GM12878 (cell line): ENCODE results near the gene DOLPP1. TPM values are rescaled to one million over a fixed set of nuclear protein-coding genes. Genes with fewer than 3 reads are reported as not detected.

Source experiments
- ATAC-seq: fragments of 200-7000 bp; cut with Tn5 transposase; 3 replicates; pipeline ENCODE4 v1.9.1; 2020; ENCODE audit warnings: mild to moderate bottlenecking, moderate library complexity
- BruUV-seq: library from RNA; stranded (reverse); fragments of 400-500 nt; replicated peaks from 2 replicates; lab custom pipeline; 2021; lab: Mats Ljungman, UMichigan
- CTCF ChIA-PET: fragments of 300-600 bp; sonication (Branson Sonifier 250); formaldehyde crosslinking; extraction: SDS; loops from one replicate; lab custom pipeline; 2021; ENCODE audit warnings: inconsistent platforms; lab: Yijun Ruan, JAX
- POLR2A ChIA-PET: fragments of 350-600 bp; formaldehyde crosslinking; extraction: SDS; loops from one replicate; lab custom pipeline; 2021; ENCODE audit warnings: inconsistent platforms; lab: Charles Lee
- RAD21 ChIA-PET: fragments of 300-600 bp; sonication (Branson Sonifier 250); formaldehyde crosslinking; loops from one replicate; lab custom pipeline; 2023; ENCODE audit warnings: antibody characterized with exemption; ENCODE audit not compliant: unreplicated experiment; lab: Charles Lee
- SMC1A ChIA-PET: fragments of 300-600 bp; sonication (Branson Sonifier 250); formaldehyde crosslinking; loops from one replicate; lab custom pipeline; 2023; ENCODE audit not compliant: unreplicated experiment, uncharacterized antibody; lab: Charles Lee
- DNase-seq: peaks from one replicate; pipeline ENCODE4 v3.0.0-alpha.2; 2011; ENCODE audit warnings: low read depth, low spot score
- FAIRE-seq: peaks from 3 replicates; lab custom pipeline; 2011; peaks lifted over from hg19 to GRCh38; lab: Jason Lieb, UNC
- H2AFZ ChIP-seq: 2 replicates; pipeline ENCODE4 v1.6.0; 2011; ENCODE audit warnings: low read depth, low read length, control low read depth; ENCODE audit not compliant: control insufficient read depth
- H3K27ac ChIP-seq: 2 replicates; pipeline ENCODE4 v1.5.1; 2011; ENCODE audit warnings: control low read depth; ENCODE audit not compliant: control insufficient read depth, insufficient read depth
- H3K27me3 ChIP-seq, 2 experiments: replicated peaks in 1 of 2; 2 replicates each; pipeline versions ENCODE4 v1.6.0 to v1.6.1; 2011; ENCODE audit warnings: low read length in 1 of 2; ENCODE audit not compliant: control insufficient read depth in 2 of 2, insufficient read depth in 2 of 2
- H3K36me3 ChIP-seq, 2 experiments: 2 replicates each; pipeline ENCODE4 v1.5.1; 2011; ENCODE audit warnings: low read length in 1 of 2; ENCODE audit not compliant: control insufficient read depth in 2 of 2, insufficient read depth in 2 of 2
- H3K4me1 ChIP-seq: 2 replicates; pipeline ENCODE4 v1.6.1; 2011; ENCODE audit warnings: mild to moderate bottlenecking, low read length, moderate library complexity, mixed read lengths; ENCODE audit not compliant: control insufficient read depth, insufficient read depth
- H3K4me2 ChIP-seq: 2 replicates; pipeline ENCODE4 v1.6.0; 2011; ENCODE audit warnings: control low read depth; ENCODE audit not compliant: control insufficient read depth, insufficient read depth
- H3K4me3 ChIP-seq: fragments of 200-600 bp; sonication (generic); 2 replicates; pipeline ENCODE4 v1.5.1; 2016
- H3K79me2 ChIP-seq: 2 replicates; pipeline ENCODE4 v1.6.0; 2011; ENCODE audit warnings: low read length; ENCODE audit not compliant: control insufficient read depth, insufficient read depth
- H3K9ac ChIP-seq: 2 replicates; pipeline ENCODE4 v1.8.0; 2011; ENCODE audit warnings: low read length, control low read depth, mixed read lengths; ENCODE audit not compliant: control insufficient read depth, insufficient read depth
- H3K9me3 ChIP-seq: replicated peaks from 3 replicates; pipeline ENCODE4 v1.5.1; 2011; ENCODE audit warnings: mild to moderate bottlenecking, low read length; ENCODE audit not compliant: control insufficient read depth, insufficient read depth
- H4K20me1 ChIP-seq: 2 replicates; pipeline ENCODE4 v1.6.0; 2011; ENCODE audit not compliant: control insufficient read depth, insufficient read depth
- HDAC6 ChIP-seq: fragments of 200-600 bp; sonication (generic); IDR thresholded peaks from one replicate; pipeline ENCODE4 v1.8.0; 2017; ENCODE audit warnings: antibody characterized with exemption; ENCODE audit not compliant: unreplicated experiment
- MXI1 ChIP-seq: fragments of 150-350 bp; IDR thresholded peaks from 2 replicates; pipeline ENCODE4 v1.6.1; 2011; ENCODE audit warnings: low read depth, mild to moderate bottlenecking, inconsistent platforms, low read length, improper control_type of control experiment
- NKRF ChIP-seq: fragments of 450-650 bp; conservative IDR thresholded peaks from 2 replicates; pipeline ENCODE4 v1.6.1; 2017; ENCODE audit warnings: mild to moderate bottlenecking, moderate library complexity
- POLR2AphosphoS2 ChIP-seq: IDR thresholded peaks from 2 replicates; pipeline ENCODE4 v1.6.1; 2011; ENCODE audit warnings: low read depth, mild to moderate bottlenecking, low read length, improper control_type of control experiment, moderate library complexity
- TARDBP ChIP-seq: IDR thresholded peaks from 2 replicates; pipeline ENCODE4 v1.6.1; 2016; ENCODE audit warnings: borderline replicate concordance
- WGBS: methylation state at CpG from one replicate; pipeline ENCODE4 v1.1.6; 2016; ENCODE audit warnings: low lambda C conversion rate; ENCODE audit not compliant: insufficient replicate concordance, insufficient coverage; ENCODE audit errors: missing lambda C conversion rate; 5-methylcytosine and 5-hydroxymethylcytosine counted together
- in situ Hi-C: fragments of 300-500 bp; cut with MboI; formaldehyde crosslinking; loops from 9 replicates; pipeline ENCODE4 v1.14.3; 2018; ENCODE audit warnings: mixed read lengths
- intact Hi-C: fragments of 100-400 bp; cut with micrococcal nuclease; formaldehyde crosslinking; loops from one replicate; pipeline ENCODE4 v1.14.2; 2022; ENCODE audit not compliant: unreplicated experiment
- polyA plus RNA-seq, 11 experiments: library from polyadenylated mRNA; depleted of rRNA in 4 of 11; unstranded in 6 of 11; stranded (reverse) in 5 of 11; fragments of >200 nt; fragmentation: Nextera tagmentation in 4 of 11; fragmentation: Illumina TruSeq in 1 of 11; extraction: Ambion mirVana in 4 of 11; extraction: Trizol in 1 of 11; gene quantifications; 1 replicate in 1 of 11; 2 replicates in 10 of 11; pipeline versions ENCODE4 v1.2.1 to v1.2.3, GENCODE V29; 2011 to 2016; ENCODE audit warnings: inconsistent platforms in 2 of 11, missing spikeins in 2 of 11, low read depth in 1 of 11
- total RNA-seq, 4 experiments: library from RNA; depleted of rRNA in 3 of 4; stranded (reverse); fragments of >200 nt in 3 of 4; fragmentation: Illumina TruSeq in 1 of 4; extraction: Trizol in 1 of 4; gene quantifications; 2 replicates each; pipeline versions ENCODE4 v1.2.1 to v1.2.3, GENCODE V29; 2013 to 2021

The DOLPP1 gene
- total and polyA plus RNA-seq, 10 of the 15 experiments (the other 5 are each of a cell fraction or from before 2014, with no cell fraction given) = 0.76 to 19.9 (median 13.4) TPM

DNA sequence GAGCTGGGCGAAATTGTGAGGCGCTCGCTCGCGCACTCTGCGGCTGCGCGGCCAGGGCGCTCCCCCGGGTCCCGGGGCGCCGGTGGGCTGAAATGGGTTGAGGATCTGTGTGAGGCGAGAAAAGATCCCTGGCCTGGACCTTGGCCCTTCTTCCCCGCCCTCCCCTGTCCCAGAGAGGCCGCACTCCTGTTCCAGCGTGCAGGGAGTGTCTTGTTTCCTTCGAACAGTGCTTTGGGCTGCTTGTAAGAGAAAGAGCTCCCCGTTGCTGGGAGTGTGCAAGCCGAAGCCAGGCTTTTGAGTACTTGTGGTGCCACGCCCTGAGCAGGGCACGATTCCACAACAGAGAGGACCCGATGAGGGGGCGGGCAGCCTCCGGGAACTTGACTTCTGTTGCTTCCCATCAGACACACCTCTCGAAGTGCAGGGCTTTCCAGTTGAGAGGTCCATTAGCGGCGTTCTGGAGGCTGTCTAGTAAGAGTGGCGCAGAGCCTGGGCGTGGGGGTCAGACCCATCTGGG is 535 bp downstream of the DOLPP1 start:
- Histone ChIP-seq H3K9me3 (no peaks in the 10 kb centered on the region), H3K79me2 (peaks cover 17% of the 10 kb centered on the region), H3K36me3 (peaks cover 0 to 16% of the 10 kb centered on the region in 2 experiments; a peak in 3 of 4 replicates), H3K4me2 (peak overlapping the region; percentile 99), H2AFZ (peak overlapping the region; percentile 98), H3K4me3 (peak overlapping the region; percentile 93), H3K27ac (peak overlapping the region; percentile 54), H3K4me1 (peaks cover 12% of the 10 kb centered on the region), H3K27me3 (no peaks in the 10 kb centered on the region), H4K20me1 (no peaks in the 10 kb centered on the region), H3K9ac (peak overlapping the region; percentile 83)
- ChIA-PET CTCF (interaction anchor here (1.0 to 1.9 kb wide), 4 partner anchors 22 to 543 kb away, joined by 3 to 5 read pairs (median 5); partner anchors contain the start of gene SH3GLB2), POLR2A (interaction anchor here (0.8 to 1.6 kb wide), 6 partner anchors 45 to 467 kb away, joined by 3 to 6 read pairs (median 3); partner anchors contain the start of genes DOLK, MIGA2, NUP188 and SH3GLB2), RAD21 (interaction anchor here (0.7 to 1.7 kb wide), 5 partner anchors 45 to 378 kb away, joined by 3 to 5 read pairs (median 4); partner anchors contain the start of gene MIGA2), SMC1A (interaction anchor here (1.1 kb wide), 1 partner anchor 50 kb away, joined by 4 read pairs; no protein-coding TSS in a partner anchor)
- in situ Hi-C loops = no loop called here
- TF ChIP-seq HDAC6 = no peak
- TF ChIP-seq TARDBP = no peak
- 0 out of 2 replicates have a peak, but pooled peaks have one; percentile 44 for TF ChIP-seq MXI1
- 0 out of 2 replicates have a peak, but pooled peaks have one; percentile 3 for TF ChIP-seq NKRF
- TF ChIP-seq POLR2AphosphoS2 = 0 out of 2 replicates have a peak, but pooled peaks have one; percentile 39
- intact Hi-C loops = loop anchor here (2.0 kb wide), 1 partner anchor 29 kb away; the partner anchor contains the start of genes CRAT and PTPA
- BruUV-seq = TSS peak; percentile 83
- WGBS = under 1% methylated on average over 30 of the region's 30 CpGs
- DNase-seq = peak; percentile 15
- ATAC-seq = no peak
- FAIRE-seq = no peak
